Endothelial cell of umbilical vein (primary cell): Measurements from ENCODE around the gene CALR3. TPM values are rescaled to one million over a fixed set of nuclear protein-coding genes. Genes with fewer than 3 reads are reported as not detected.
"Not testable (repeated sequence)": the region's sequence is repeated elsewhere in the genome, so short reads cannot be mapped to it uniquely, and the experiment has no call there.

Source experiments
- BruUV-seq: library from RNA; stranded (reverse); fragments of 400-500 nt; replicated peaks from 2 replicates; lab custom pipeline; 2021; lab: Mats Ljungman, UMichigan
- CTCF ChIA-PET: fragments of 300-600, 350-600 bp; sonication (Branson Sonifier 250); formaldehyde crosslinking; loops from one replicate; lab custom pipeline; 2021; ENCODE audit warnings: antibody characterized with exemption, inconsistent platforms; lab: Charles Lee
- POLR2A ChIA-PET: fragments of 300-600, 350-600 bp; sonication (Branson Sonifier 250); formaldehyde crosslinking; loops from one replicate; lab custom pipeline; 2021; ENCODE audit warnings: antibody characterized with exemption, inconsistent platforms; lab: Charles Lee
- DNase-seq: peaks from one replicate; pipeline ENCODE4 v3.0.0-alpha.2; 2011; ENCODE audit warnings: low read depth, low spot score
- FAIRE-seq: peaks from 2 replicates; lab custom pipeline; 2011; peaks lifted over from hg19 to GRCh38; lab: Jason Lieb, UNC
- H2AFZ ChIP-seq: 2 replicates; pipeline ENCODE4 v1.6.0; 2012; ENCODE audit warnings: low read depth, low read length, control low read depth, inconsistent platforms
- H3K27ac ChIP-seq: 2 replicates; pipeline ENCODE4 v1.5.1; 2011; ENCODE audit warnings: low read depth, mild to moderate bottlenecking, control low read depth, low read length, moderate library complexity; ENCODE audit not compliant: insufficient read depth
- H3K27me3 ChIP-seq, 2 experiments: 2 replicates each; pipeline versions ENCODE4 v1.6.0 to v1.6.1; 2011; ENCODE audit warnings: low read length in 2 of 2, mixed read lengths in 1 of 2; ENCODE audit not compliant: control insufficient read depth in 2 of 2, insufficient read depth in 2 of 2
- H3K36me3 ChIP-seq, 2 experiments: 2 replicates in 1 of 2; 3 replicates in 1 of 2; pipeline ENCODE4 v1.5.1; 2011; ENCODE audit warnings: low read length in 2 of 2, mild to moderate bottlenecking in 1 of 2, moderate library complexity in 1 of 2; ENCODE audit not compliant: control insufficient read depth in 2 of 2, insufficient read depth in 2 of 2; ENCODE audit errors: extremely low read depth in 1 of 2
- H3K4me1 ChIP-seq: 3 replicates; pipeline ENCODE4 v1.5.1; 2011; ENCODE audit warnings: mild to moderate bottlenecking, low read length; ENCODE audit not compliant: control insufficient read depth, insufficient read depth; ENCODE audit errors: extremely low read depth
- H3K4me2 ChIP-seq: 2 replicates; pipeline ENCODE4 v1.6.1; 2011; ENCODE audit warnings: low read length, control low read depth, mixed read lengths; ENCODE audit not compliant: insufficient read depth
- H3K4me3 ChIP-seq, 3 experiments: fragments of 200-600 bp in 1 of 3; sonication (generic), shearing (Covaris generic) in 1 of 3; replicated peaks in 1 of 3; 2 replicates each; pipeline ENCODE4 v1.5.1; 2011 to 2016; ENCODE audit warnings: control low read depth in 3 of 3, low read length in 3 of 3, mild to moderate bottlenecking in 2 of 3, inconsistent platforms in 1 of 3, low read depth in 1 of 3, moderate library complexity in 1 of 3; ENCODE audit not compliant: insufficient read depth in 1 of 3
- H3K79me2 ChIP-seq: 2 replicates; pipeline ENCODE4 v1.6.0; 2012; ENCODE audit warnings: low read length, inconsistent platforms; ENCODE audit not compliant: control insufficient read depth, insufficient read depth
- H3K9ac ChIP-seq: replicated peaks from 2 replicates; pipeline ENCODE3; 2011; ENCODE audit warnings: low read length, control low read depth; ENCODE audit not compliant: insufficient read depth; ENCODE audit errors: extremely low read depth
- H3K9me1 ChIP-seq: replicated peaks from 3 replicates; pipeline ENCODE4 v1.6.0; 2011; ENCODE audit warnings: mild to moderate bottlenecking, low read length; ENCODE audit not compliant: control insufficient read depth, insufficient read depth; ENCODE audit errors: extremely low read depth
- H3K9me3 ChIP-seq: replicated peaks from 2 replicates; pipeline ENCODE4 v1.5.1; 2012; ENCODE audit warnings: low read length, inconsistent platforms; ENCODE audit not compliant: control insufficient read depth, insufficient read depth
- H4K20me1 ChIP-seq: replicated peaks from 2 replicates; pipeline ENCODE3; 2011; ENCODE audit warnings: mild to moderate bottlenecking, low read length; ENCODE audit not compliant: control insufficient read depth, insufficient read depth; ENCODE audit errors: extremely low read depth
- GATA2 ChIP-seq: IDR thresholded peaks from 2 replicates; pipeline ENCODE4 v1.7.0; 2011; ENCODE audit warnings: low read depth, mild to moderate bottlenecking, moderate library complexity, mixed read lengths, low read length; ENCODE audit not compliant: insufficient read length, insufficient read depth
- dilution Hi-C: fragments of 300-500 bp; cut with MboI; formaldehyde crosslinking; loops from one replicate; pipeline ENCODE4 v1.15.0; 2019; ENCODE audit warnings: low sequenced_read_pairs; ENCODE audit not compliant: extremely low pct_ligation_motif_present
- intact Hi-C: fragments of 100-400 bp; cut with micrococcal nuclease; formaldehyde crosslinking; loops from one replicate; pipeline ENCODE4 v1.10.0; 2022
- polyA plus RNA-seq, 4 experiments: library from polyadenylated mRNA; depleted of rRNA in 3 of 4; stranded (reverse) in 3 of 4; unstranded in 1 of 4; fragments of >200 nt; gene quantifications; 2 replicates each; pipeline versions ENCODE4 v1.2.1 to v1.2.3, GENCODE V29; 2011 to 2012; ENCODE audit warnings: missing spikeins in 1 of 4
- total RNA-seq: library from RNA; stranded (reverse); gene quantifications from 2 replicates; pipeline ENCODE4 v1.2.3, GENCODE V29; 2021

The CALR3 gene
- total and polyA plus RNA-seq, 2 donors (not counting 3 experiments of a cell fraction or from before 2014, with no cell fraction given): not detected

DNA sequence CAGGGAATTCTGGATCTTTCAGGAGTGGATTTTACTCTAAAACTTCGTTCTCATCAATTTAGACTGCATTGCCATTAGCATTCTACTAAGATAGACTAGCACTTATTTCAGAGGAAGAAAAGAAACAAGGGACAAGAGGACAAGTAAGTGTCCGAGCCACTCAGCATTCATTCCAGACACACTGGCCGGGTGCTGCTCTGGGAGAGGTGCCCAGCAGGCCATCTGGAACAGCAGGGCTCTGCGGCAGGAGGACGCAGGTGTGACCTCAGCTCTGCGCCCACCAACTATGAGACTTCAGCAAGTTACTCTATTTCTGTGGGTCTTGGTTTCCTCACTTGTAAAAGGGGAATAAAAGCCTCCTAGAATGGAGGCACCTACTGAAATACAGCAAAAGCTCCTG, 28.4 kb downstream of the CALR3 start:
- Histone ChIP-seq H3K79me2 (peaks cover 69% of the 10 kb centered on the region), H3K4me3 (no peak overlapping the region), H3K9me3 (no peaks in the 10 kb centered on the region), H3K9ac (no peak overlapping the region), H2AFZ (no peak overlapping the region), H3K27ac (no peak overlapping the region), H3K9me1 (no peaks in the 10 kb centered on the region), H4K20me1 (peaks cover 3% of the 10 kb centered on the region), H3K27me3 (no peaks in the 10 kb centered on the region), H3K4me2 (no peak overlapping the region), H3K4me1 (peaks cover 16% of the 10 kb centered on the region), H3K36me3 (no peaks in the 10 kb centered on the region)
- DNase-seq: no peak
- dilution Hi-C loops (no loop called here), intact Hi-C loops (no loop called here)
- BruUV-seq: no TSS peak
- ChIA-PET POLR2A (no interaction called here), CTCF (interaction anchor here (0.6 to 1.0 kb wide), 2 partner anchors 19 to 26 kb away, joined by 3 read pairs; no protein-coding TSS in a partner anchor)
- TF ChIP-seq GATA2: no peak
- FAIRE-seq: no peak

DNA sequence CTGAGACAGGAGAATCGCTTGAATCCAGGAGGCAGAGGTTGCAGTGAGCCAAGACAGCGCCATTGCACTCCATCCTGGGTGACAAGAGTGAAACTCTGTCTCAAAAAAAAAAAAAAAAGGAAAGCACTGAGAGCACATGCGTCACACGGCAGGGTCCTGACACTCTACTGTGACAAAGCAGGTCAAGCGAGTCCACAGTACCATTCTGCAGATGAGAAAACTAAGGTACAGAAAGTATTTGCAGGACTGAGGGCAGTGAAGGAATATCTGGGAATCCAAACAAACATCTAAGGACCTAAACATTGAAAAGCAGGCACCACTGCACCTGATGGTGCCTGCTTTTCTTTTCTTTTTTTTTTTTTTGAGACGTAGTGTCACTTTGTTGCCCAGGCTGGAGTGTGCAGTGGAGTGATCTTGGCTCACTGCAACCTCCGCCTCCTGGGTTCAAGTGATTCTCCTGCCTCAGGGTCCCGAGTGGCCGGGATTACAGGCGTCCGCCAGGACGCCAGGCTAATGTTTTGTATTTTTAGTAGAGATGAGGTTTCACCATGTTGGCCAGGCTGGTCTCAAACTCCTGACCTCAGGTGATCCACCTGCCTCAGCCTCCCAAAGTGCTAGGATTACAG, 29.1 kb downstream of the CALR3 start:
- POLR2A ChIA-PET, H3K27me3 ChIP-seq, CTCF ChIA-PET, H3K9ac ChIP-seq, H2AFZ ChIP-seq, H4K20me1 ChIP-seq, BruUV-seq, FAIRE-seq, intact Hi-C loops, H3K9me1 ChIP-seq, H3K27ac ChIP-seq, DNase-seq, H3K4me2 ChIP-seq, H3K9me3 ChIP-seq, dilution Hi-C loops, H3K4me3 ChIP-seq, H3K36me3 ChIP-seq: not testable (repeated sequence)
- peaks cover 14% of the 10 kb centered on the region for H3K4me1 ChIP-seq
- peaks cover 71% of the 10 kb centered on the region for H3K79me2 ChIP-seq
